ENCODE results near the gene CBS.

Gene CBS

DNA sequence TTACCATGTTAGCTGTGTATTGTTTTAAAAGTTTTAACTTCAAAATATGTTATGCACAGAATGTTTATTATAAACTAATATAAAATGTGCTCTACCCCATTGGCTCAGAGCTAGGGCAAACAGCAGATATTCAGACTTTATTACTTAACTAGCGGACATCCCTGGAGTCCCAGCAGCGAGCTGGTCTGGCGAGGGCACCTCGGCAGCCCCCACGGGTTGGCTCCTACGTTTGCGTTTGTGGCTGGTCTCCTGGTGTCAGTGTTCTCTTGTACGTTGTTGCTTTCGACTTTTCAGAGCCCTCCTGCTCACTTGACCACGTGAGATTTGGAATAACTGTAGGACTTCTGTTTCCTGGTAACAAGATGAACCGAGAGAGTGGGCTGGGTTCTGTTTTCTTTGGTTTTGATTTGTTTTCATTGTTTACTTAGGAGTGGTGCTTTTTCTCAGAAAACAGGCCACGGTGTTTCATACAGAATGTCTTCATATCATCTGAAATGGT lies 44.5 kb downstream of the CBS start:
- Mint-ChIP-seq H3K4me3 (no peak overlapping the region), H3K27ac (peak overlapping the region; percentile 30), H3K36me3 (ENCODE audit: low read depth) (peaks cover 49% of the 10 kb centered on the region), H3K27me3 (ENCODE audit: low read depth, poor library complexity) (no peaks in the 10 kb centered on the region), H3K4me1 (no peaks in the 10 kb centered on the region), H3K9me3 (no peaks in the 10 kb centered on the region)
- TF ChIP-seq CTCF (IDR thresholded peaks at IDR 0.05), result no peak
- DNase-seq, result no peak

- H3K27ac Mint-ChIP-seq, result no peak overlapping the region
- peaks cover 55% of the 10 kb centered on the region for H3K36me3 Mint-ChIP-seq (ENCODE audit: low read depth)
- no peaks in the 10 kb centered on the region for H3K27me3 Mint-ChIP-seq (ENCODE audit: low read depth, poor library complexity)
- no peaks in the 10 kb centered on the region for H3K4me1 Mint-ChIP-seq
- no peaks in the 10 kb centered on the region for H3K9me3 Mint-ChIP-seq
- TF ChIP-seq CTCF (IDR thresholded peaks at IDR 0.05), result no peak
- DNase-seq, result no peak
- H3K4me3 Mint-ChIP-seq, result no peak overlapping the region
Observed at GRCh38 chr21:43029785-43030184, 45.9 kb downstream of the CBS start.

- H3K27me3 Mint-ChIP-seq (ENCODE audit: low read depth, poor library complexity), result no peaks in the 10 kb centered on the region
- peaks cover 68% of the 10 kb centered on the region for H3K36me3 Mint-ChIP-seq (ENCODE audit: low read depth)
- no peaks in the 10 kb centered on the region for H3K4me1 Mint-ChIP-seq
- no peak for TF ChIP-seq CTCF (IDR thresholded peaks at IDR 0.05)
- H3K27ac Mint-ChIP-seq, result no peak overlapping the region
- H3K9me3 Mint-ChIP-seq, result no peaks in the 10 kb centered on the region
- H3K4me3 Mint-ChIP-seq, result no peak overlapping the region
- no peak for DNase-seq
Observed at GRCh38 chr21:43027846-43028731, 47.5 kb downstream of the CBS start.

GRCh38 chr21:43025636-43026180 lies 49.9 kb downstream of the CBS start:
- no peak for DNase-seq
- Mint-ChIP-seq H3K9me3 (no peaks in the 10 kb centered on the region), H3K27me3 (ENCODE audit: low read depth, poor library complexity) (no peaks in the 10 kb centered on the region), H3K4me1 (peaks cover 6% of the 10 kb centered on the region), H3K27ac (no peak overlapping the region), H3K36me3 (ENCODE audit: low read depth) (peaks cover 71% of the 10 kb centered on the region), H3K4me3 (no peak overlapping the region)
- TF ChIP-seq CTCF (IDR thresholded peaks at IDR 0.05), result no peak

- Mint-ChIP-seq H3K9me3 (no peaks in the 10 kb centered on the region), H3K4me3 (no peak overlapping the region), H3K4me1 (peaks cover 17% of the 10 kb centered on the region), H3K36me3 (ENCODE audit: low read depth) (peaks cover 71% of the 10 kb centered on the region), H3K27ac (no peak overlapping the region), H3K27me3 (ENCODE audit: low read depth, poor library complexity) (no peaks in the 10 kb centered on the region)
- TF ChIP-seq CTCF (IDR thresholded peaks at IDR 0.05), result no peak
- DNase-seq, result no peak
Observed at GRCh38 chr21:43024439-43025136, 51.0 kb downstream of the CBS start.
